Erythroblast (primary cell): Measurements from ENCODE around the gene TMEM120B.

Experiments used
- GATA1 ChIP-seq: IDR thresholded peaks from 2 replicates; pipeline ENCODE4 v1.6.1; 2011; ENCODE audit warnings: low read depth, mild to moderate bottlenecking, control low read depth, low read length, moderate library complexity
- POLR2A ChIP-seq: IDR thresholded peaks from 2 replicates; pipeline ENCODE4 v1.6.1; 2011; ENCODE audit warnings: mild to moderate bottlenecking, low read length

DNA sequence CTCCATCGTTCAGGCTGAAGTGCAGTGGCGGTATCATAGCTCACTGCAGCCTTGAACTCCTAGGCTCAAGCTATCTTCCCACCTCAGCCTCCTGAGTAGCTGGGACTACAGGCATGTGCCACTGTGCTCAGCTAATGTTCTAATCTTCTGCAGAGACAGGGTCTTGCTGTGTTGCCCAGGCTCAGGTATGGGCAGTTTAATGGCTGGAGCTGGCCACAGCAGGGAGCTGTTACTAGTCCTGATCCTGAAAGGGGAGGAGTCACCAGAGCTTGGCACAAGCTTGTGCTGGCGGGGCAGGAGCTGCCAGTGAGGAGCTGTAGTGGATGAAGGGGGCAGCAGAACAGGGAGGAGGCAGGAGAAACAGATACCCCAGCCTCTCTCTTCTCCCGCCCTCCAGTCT is 10.6 kb downstream of the TMEM120B start:
- TF ChIP-seq POLR2A (no peak), GATA1 (no peak)
